Activated CD4-positive, alpha-beta T cell treated with anti-CD3 and anti-CD28 coated beads, Interleukin-2, amount 50 U/mL, for 16 hours (primary cell): ENCODE data around the gene ARHGAP33.
"Not testable (repeated sequence)": the region's sequence is repeated elsewhere in the genome, so short reads cannot be mapped to it uniquely, and the experiment has no call there.

Experiments
- DNase-seq: peaks from one replicate; pipeline ENCODE4 v3.0.0-alpha.2; 2020

The ARHGAP33 gene

GRCh38 chr19:35796645-35797542, 21.5 kb downstream of the ARHGAP33 start:
- no peak for DNase-seq

GRCh38 chr19:35797663-35798062, 22.3 kb downstream of the ARHGAP33 start:
- DNase-seq: no peak

- DNase-seq: no peak
Measured at GRCh38 chr19:35801828-35802227, 26.5 kb downstream of the ARHGAP33 start.

GRCh38 chr19:35805526-35806102, 30.2 kb downstream of the ARHGAP33 start:
- DNase-seq: no peak

GRCh38 chr19:35806597-35806996, 31.2 kb downstream of the ARHGAP33 start:
- no peak for DNase-seq

- no peak for DNase-seq
Measured at GRCh38 chr19:35807633-35808032, 32.3 kb downstream of the ARHGAP33 start.

- no peak for DNase-seq
Measured at GRCh38 chr19:35811317-35812219, 36.2 kb downstream of the ARHGAP33 start.

GRCh38 chr19:35812220-35813042, 37.1 kb downstream of the ARHGAP33 start, which contains the start of gene PRODH2:
Gene PRODH2, minus strand, starts transcription at chr19:35812845. Its CDS starts 40 bp downstream, at chr19:35812805.
- no peak for DNase-seq

- DNase-seq: no peak
Measured at GRCh38 chr19:35813043-35813890, 37.9 kb downstream of the ARHGAP33 start.

GRCh38 chr19:35816262-35816661, 40.9 kb downstream of the ARHGAP33 start:
- DNase-seq: no peak

- DNase-seq: no peak
Measured at GRCh38 chr19:35816846-35817245, 41.5 kb downstream of the ARHGAP33 start.

- DNase-seq: no peak
Measured at GRCh38 chr19:35818445-35818844, 43.1 kb downstream of the ARHGAP33 start.

- no peak for DNase-seq
Measured at GRCh38 chr19:35822579-35822978, 47.2 kb downstream of the ARHGAP33 start.

- DNase-seq: no peak
Measured at GRCh38 chr19:35824150-35824549, 48.8 kb downstream of the ARHGAP33 start.

GRCh38 chr19:35828692-35829301, 53.4 kb downstream of the ARHGAP33 start:
- peak; percentile 42 for DNase-seq

- no peak for DNase-seq
Measured at GRCh38 chr19:35830986-35831385, 55.6 kb downstream of the ARHGAP33 start.

GRCh38 chr19:35832054-35832453, 56.7 kb downstream of the ARHGAP33 start:
- no peak for DNase-seq

GRCh38 chr19:35833972-35834371, 58.6 kb downstream of the ARHGAP33 start:
- DNase-seq: no peak

- DNase-seq: not testable (repeated sequence)
Measured at GRCh38 chr19:35836096-35836495, 60.7 kb downstream of the ARHGAP33 start.
